Measurements from ENCODE around the gene DUSP15. TPM values are rescaled to one million over a fixed set of nuclear protein-coding genes. Genes with fewer than 3 reads are reported as not detected.

The DUSP15 gene
- total and polyA plus RNA-seq, 9 of the 15 experiments (the other 6 are each of a cell fraction or from before 2014, with no cell fraction given) = 0.34 TPM; not detected in 8

DNA sequence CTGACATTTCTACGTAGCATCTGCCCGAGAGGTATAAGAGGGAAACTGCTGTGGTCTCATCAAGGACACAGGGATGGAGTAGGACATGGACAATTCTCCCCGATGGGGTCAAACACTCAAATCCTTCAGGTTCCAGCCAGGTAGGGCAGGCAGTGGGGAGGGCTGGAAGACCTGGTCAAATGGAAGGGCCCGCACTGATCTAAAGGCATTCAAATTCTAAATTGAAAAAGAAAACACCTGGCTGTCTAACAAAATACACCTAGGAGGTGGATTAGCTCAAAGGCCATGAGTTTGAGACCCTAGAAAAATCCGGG, 8.2 kb downstream of the DUSP15 start:
- Histone ChIP-seq H3K4me3 (no peak overlapping the region), H3K9me3 (replicated peaks; ENCODE audit: control insufficient read depth, insufficient read depth, low read depth, low read length) (no peaks in the 10 kb centered on the region), H3K9ac (ENCODE audit: insufficient read depth in 1 of 2, low read depth in 2 of 2, low read length in 2 of 2) (no peak overlapping the region), H3K4me2 (ENCODE audit: insufficient read depth, low read length) (peak overlapping the region; percentile 61; the same call in 1 of the 2 replicates), H4K20me1 (replicated peaks; ENCODE audit: control insufficient read depth, insufficient read depth, low read length) (peaks cover 14% of the 10 kb centered on the region), H2AFZ (ENCODE audit: low read depth, low read length) (0 out of 2 replicates have a peak overlapping the region, but pooled peaks have one; percentile 33), H3K27ac (ENCODE audit: extremely low read depth, low read depth, low read length) (no peak overlapping the region), H3K79me2 (ENCODE audit: control insufficient read depth, insufficient read depth, low read length) (no peaks in the 10 kb centered on the region), H3K36me3 (ENCODE audit: control insufficient read depth, insufficient read depth, low read length) (no peaks in the 10 kb centered on the region), H3K27me3 (ENCODE audit: control insufficient read depth in 2 of 2, insufficient read depth in 2 of 2, low read length in 2 of 2) (peaks cover 27 to 67% of the 10 kb centered on the region in 2 experiments), H3K4me1 (replicated peaks in 1 of 2; ENCODE audit: control insufficient read depth in 2 of 2, insufficient read depth in 2 of 2, low read length in 2 of 2) (peaks cover 0 to 17% of the 10 kb centered on the region in 2 experiments; a peak in 3 of 5 replicates), H3K9me1 (ENCODE audit: control insufficient read depth, insufficient read depth, low read length) (peaks cover 2% of the 10 kb centered on the region)
- WGBS (ENCODE audit: insufficient coverage, low coverage, missing lambda C conversion rate) = 18% methylated on average over 5 of the region's 5 CpGs
- ATAC-seq = no peak
- FAIRE-seq = no peak
- POLR2A ChIA-PET = interaction anchor here (0.6 to 0.8 kb wide), 2 partner anchors 146 to 259 kb away, joined by 3 read pairs; no protein-coding TSS in a partner anchor
- TF ChIP-seq ZNF133 (CRISPR knock-in tag; IDR thresholded peaks at IDR 0.05) (no peak), TEAD1 (CRISPR knock-in tag; IDR thresholded peaks at IDR 0.05) (no peak), ZNF717 (CRISPR knock-in tag; IDR thresholded peaks at IDR 0.05) (no peak), EWSR1 (IDR thresholded peaks at IDR 0.05; ENCODE audit: borderline replicate concordance, low read depth, partially characterized antibody) (no peak), CEBPG (CRISPR knock-in tag; IDR thresholded peaks at IDR 0.05) (no peak), CEBPG (tag; conservative IDR thresholded peaks at IDR 0.05 in 1 of 2, IDR thresholded peaks at IDR 0.05 in 1 of 2) (no peak), ZNF217 (CRISPR knock-in tag; IDR thresholded peaks at IDR 0.05) (no peak), NR4A1 (CRISPR knock-in tag; IDR thresholded peaks at IDR 0.05) (no peak), NR4A1 (tag; IDR thresholded peaks at IDR 0.05) (no peak), LCOR (CRISPR knock-in tag; IDR thresholded peaks at IDR 0.05) (no peak), NR3C1 (CRISPR knock-in tag; IDR thresholded peaks at IDR 0.05) (no peak), HNRNPUL1 (IDR thresholded peaks at IDR 0.05; ENCODE audit: low read length) (no peak), PML (IDR thresholded peaks at IDR 0.05; ENCODE audit: low read length) (no peak), ZNF239 (CRISPR knock-in tag; IDR thresholded peaks at IDR 0.05) (no peak), MECOM (CRISPR knock-in tag; IDR thresholded peaks at IDR 0.05) (no peak), SMARCE1 (IDR thresholded peaks at IDR 0.05) (no peak)
- TF ChIP-seq, protein P1, sequence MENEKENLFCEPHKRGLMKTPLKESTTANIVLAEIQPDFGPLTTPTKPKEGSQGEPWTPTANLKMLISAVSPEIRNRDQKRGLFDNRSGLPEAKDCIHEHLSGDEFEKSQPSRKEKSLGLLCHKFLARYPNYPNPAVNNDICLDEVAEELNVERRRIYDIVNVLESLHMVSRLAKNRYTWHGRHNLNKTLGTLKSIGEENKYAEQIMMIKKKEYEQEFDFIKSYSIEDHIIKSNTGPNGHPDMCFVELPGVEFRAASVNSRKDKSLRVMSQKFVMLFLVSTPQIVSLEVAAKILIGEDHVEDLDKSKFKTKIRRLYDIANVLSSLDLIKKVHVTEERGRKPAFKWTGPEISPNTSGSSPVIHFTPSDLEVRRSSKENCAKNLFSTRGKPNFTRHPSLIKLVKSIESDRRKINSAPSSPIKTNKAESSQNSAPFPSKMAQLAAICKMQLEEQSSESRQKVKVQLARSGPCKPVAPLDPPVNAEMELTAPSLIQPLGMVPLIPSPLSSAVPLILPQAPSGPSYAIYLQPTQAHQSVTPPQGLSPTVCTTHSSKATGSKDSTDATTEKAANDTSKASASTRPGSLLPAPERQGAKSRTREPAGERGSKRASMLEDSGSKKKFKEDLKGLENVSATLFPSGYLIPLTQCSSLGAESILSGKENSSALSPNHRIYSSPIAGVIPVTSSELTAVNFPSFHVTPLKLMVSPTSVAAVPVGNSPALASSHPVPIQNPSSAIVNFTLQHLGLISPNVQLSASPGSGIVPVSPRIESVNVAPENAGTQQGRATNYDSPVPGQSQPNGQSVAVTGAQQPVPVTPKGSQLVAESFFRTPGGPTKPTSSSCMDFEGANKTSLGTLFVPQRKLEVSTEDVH (IDR thresholded peaks at IDR 0.05; ENCODE audit: low read depth, partially characterized antibody) = no peak
- TF ChIP-seq, protein P2, sequence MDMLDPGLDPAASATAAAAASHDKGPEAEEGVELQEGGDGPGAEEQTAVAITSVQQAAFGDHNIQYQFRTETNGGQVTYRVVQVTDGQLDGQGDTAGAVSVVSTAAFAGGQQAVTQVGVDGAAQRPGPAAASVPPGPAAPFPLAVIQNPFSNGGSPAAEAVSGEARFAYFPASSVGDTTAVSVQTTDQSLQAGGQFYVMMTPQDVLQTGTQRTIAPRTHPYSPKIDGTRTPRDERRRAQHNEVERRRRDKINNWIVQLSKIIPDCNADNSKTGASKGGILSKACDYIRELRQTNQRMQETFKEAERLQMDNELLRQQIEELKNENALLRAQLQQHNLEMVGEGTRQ (CRISPR knock-in tag; IDR thresholded peaks at IDR 0.05) = no peak
- no peak for DNase-seq (ENCODE audit: extremely low read depth in 1 of 4, low spot score in 3 of 4)
- CTCF ChIA-PET (ENCODE audit: low intra/inter-chr PET ratio) = no interaction called here
- BruUV-seq (replicated peaks) = no TSS peak
- intact Hi-C loops (cut with micrococcal nuclease) = no loop called here
- in situ Hi-C loops (cut with MboI) = loop anchor here (5.0 kb wide), 1 partner anchor 90 kb away; the partner anchor contains the start of gene PDRG1
